Ovary (tissue), 9 donors: ENCODE results near the gene VPS4A. TPM values are rescaled to one million over a fixed set of nuclear protein-coding genes. Genes with fewer than 3 reads are reported as not detected.

Experiments used
- DNase-seq, 5 donors: peaks; one replicate each; pipeline ENCODE4 v3.0.0-alpha.2; 2019 to 2020
- H3K27ac ChIP-seq, 2 donors: fragments of 200-600 bp; one replicate each; pipeline versions ENCODE4 v1.5.1 to v1.8.0; 2019 to 2022
- H3K27me3 ChIP-seq: fragments of 200-600 bp; one replicate; pipeline ENCODE4 v1.8.0; 2022
- H3K36me3 ChIP-seq: fragments of 200-600 bp; sonication (generic); one replicate; pipeline ENCODE4 v1.5.1; 2019
- H3K4me1 ChIP-seq: one replicate; pipeline ENCODE4 v1.8.1; 2013; ENCODE audit warnings: mild to moderate bottlenecking, moderate library complexity; ENCODE audit not compliant: insufficient read depth
- H3K4me3 ChIP-seq: fragments of 200-600 bp; sonication (generic); one replicate; pipeline ENCODE4 v1.5.1; 2017
- H3K9me3 ChIP-seq, 2 donors: fragments of 200-600 bp in 1 of 2; sonication (generic) in 1 of 2; one replicate each; pipeline versions ENCODE4 v1.5.1 to v1.8.1; 2013 to 2019; ENCODE audit warnings: mild to moderate bottlenecking in 1 of 2, moderate library complexity in 1 of 2
- EP300 ChIP-seq: sonication (generic); formaldehyde crosslinking; IDR thresholded peaks from one replicate; pipeline ENCODE4 v1.6.1; 2017; ENCODE audit warnings: antibody characterized with exemption
- POLR2A ChIP-seq: fragments of 450-650 bp; IDR thresholded peaks from one replicate; pipeline ENCODE4 v1.6.1; 2017; ENCODE audit warnings: antibody characterized with exemption, mild to moderate bottlenecking, moderate library complexity
- WGBS, 3 donors: extraction: QIAGEN DNeasy Blood & Tissue Kit in 1 of 3; methylation state at CpG; one replicate each; pipeline versions ENCODE4 v1.1.5 to v1.1.7; 2013 to 2017; 5-methylcytosine and 5-hydroxymethylcytosine counted together
- intact Hi-C, 4 donors: fragments of 100-400 bp; cut with DNase I; formaldehyde crosslinking; loops; one replicate each; pipeline versions ENCODE4 v1.11.0 to v1.15.1; 2022 to 2023
- polyA plus RNA-seq, 2 donors: library from polyadenylated mRNA; stranded (reverse); fragments of 200-250 nt in 1 of 2; fragments of 350-450 nt in 1 of 2; fragmentation: Illumina TruSeq in 1 of 2; extraction: RNeasy Lipid Tissue Mini Kit (QIAGEN cat#74804) in 1 of 2; gene quantifications; one replicate each; pipeline ENCODE4 v1.2.3, GENCODE V29; 2013 to 2014
- total RNA-seq, 7 donors: library from RNA; depleted of rRNA in 2 of 7; stranded (reverse); fragments of >200 nt in 2 of 7; fragmentation: NEBNext Ultra II Directional in 3 of 7; extraction: Animal tissue kit (Norgen Biotek cat#: 25700) in 3 of 7; gene quantifications; one replicate each; pipeline versions ENCODE4 v1.1.0 to v1.2.4, GENCODE V29; 2016 to 2023
- TF ChIP-seq, protein P1 (sequence below), 3 donors: fragments of 450-650 bp in 2 of 3; fragments of 200-600 bp in 1 of 3; IDR thresholded peaks; one replicate each; pipeline versions ENCODE4 v1.5.1 to v1.8.0; 2016 to 2022; ENCODE audit warnings: antibody characterized with exemption in 3 of 3, mild to moderate bottlenecking in 1 of 3
- donor health status: DM: no; HTN: no; CAD: no; lungs with moderate emphysema.
- donor health status: DM: no; HTN: no; CAD: no.
- donor health status: Bipolar disorder and iron deficiency.
- donor health status: DM: yes; HTN: yes; CAD: no.
- donor health status: DM: no; HTN: no; CAD: no.
- donor health status: DM: yes; HTN: yes; CAD: no.

VPS4A gene
- total and polyA plus RNA-seq, 9 donors = 18.3 to 34.1 (median 29.1) TPM

DNA sequence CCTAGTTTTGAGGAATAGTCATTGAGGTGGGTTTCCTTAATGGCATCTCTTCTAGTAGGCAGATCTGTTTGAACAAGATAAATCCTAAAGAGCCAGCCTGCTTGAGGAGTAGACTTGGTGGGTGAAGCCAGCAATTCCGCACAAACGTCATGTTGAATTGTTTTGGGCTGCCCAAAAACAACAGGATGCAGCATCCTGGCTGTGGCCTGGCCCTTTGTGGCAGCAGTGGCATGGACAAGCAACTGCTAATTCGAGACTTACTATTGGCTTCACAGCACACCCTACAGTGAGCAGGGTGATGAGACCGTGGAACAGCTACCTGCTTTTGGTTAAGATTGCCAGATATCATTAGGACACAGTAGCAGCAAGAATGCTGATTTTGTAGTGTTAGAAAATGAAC, 9.3 kb upstream of the VPS4A start:
- no peak for TF ChIP-seq POLR2A
- no peak for TF ChIP-seq EP300
- TF ChIP-seq, protein P1, sequence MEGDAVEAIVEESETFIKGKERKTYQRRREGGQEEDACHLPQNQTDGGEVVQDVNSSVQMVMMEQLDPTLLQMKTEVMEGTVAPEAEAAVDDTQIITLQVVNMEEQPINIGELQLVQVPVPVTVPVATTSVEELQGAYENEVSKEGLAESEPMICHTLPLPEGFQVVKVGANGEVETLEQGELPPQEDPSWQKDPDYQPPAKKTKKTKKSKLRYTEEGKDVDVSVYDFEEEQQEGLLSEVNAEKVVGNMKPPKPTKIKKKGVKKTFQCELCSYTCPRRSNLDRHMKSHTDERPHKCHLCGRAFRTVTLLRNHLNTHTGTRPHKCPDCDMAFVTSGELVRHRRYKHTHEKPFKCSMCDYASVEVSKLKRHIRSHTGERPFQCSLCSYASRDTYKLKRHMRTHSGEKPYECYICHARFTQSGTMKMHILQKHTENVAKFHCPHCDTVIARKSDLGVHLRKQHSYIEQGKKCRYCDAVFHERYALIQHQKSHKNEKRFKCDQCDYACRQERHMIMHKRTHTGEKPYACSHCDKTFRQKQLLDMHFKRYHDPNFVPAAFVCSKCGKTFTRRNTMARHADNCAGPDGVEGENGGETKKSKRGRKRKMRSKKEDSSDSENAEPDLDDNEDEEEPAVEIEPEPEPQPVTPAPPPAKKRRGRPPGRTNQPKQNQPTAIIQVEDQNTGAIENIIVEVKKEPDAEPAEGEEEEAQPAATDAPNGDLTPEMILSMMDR (IDR thresholded peaks at IDR 0.05) = no peak
- Histone ChIP-seq H3K9me3 (no peaks in the 10 kb centered on the region), H3K27me3 (no peaks in the 10 kb centered on the region), H3K4me1 (no peaks in the 10 kb centered on the region), H3K36me3 (no peaks in the 10 kb centered on the region), H3K27ac (no peak overlapping the region), H3K4me3 (no peak overlapping the region)
- 83 to 95% (median 88%) methylated on average over 4 of the region's 4 CpGs for WGBS, 3 donors
- no peak for DNase-seq
- intact Hi-C loops = no loop called here

DNA sequence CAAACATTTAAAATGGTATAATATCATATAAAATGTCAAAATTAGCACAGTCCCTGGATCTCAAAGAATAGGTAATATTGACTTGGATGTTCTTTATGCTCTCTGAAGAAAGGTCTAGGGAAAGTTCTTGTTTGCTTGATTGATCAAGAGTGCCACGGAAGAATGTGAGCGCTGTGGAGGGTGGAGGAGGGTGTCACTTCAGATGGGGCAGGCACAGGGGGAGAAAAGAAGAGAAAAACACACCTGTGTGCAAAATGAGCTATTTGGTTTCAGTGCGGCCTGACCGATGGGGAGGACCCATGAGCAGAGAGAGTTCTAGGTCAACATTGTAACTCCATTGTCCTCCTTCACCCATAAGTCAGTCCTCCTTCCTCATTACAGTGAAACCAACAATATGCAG, 8.8 kb upstream of the VPS4A start:
- WGBS, 3 donors = 93 to 95% (median 95%) methylated on average over 4 of the region's 4 CpGs
- intact Hi-C loops = no loop called here
- no peaks in the 10 kb centered on the region for H3K4me1 ChIP-seq
- TF ChIP-seq EP300 (no peak), POLR2A (no peak)
- TF ChIP-seq, protein P1 (IDR thresholded peaks at IDR 0.05) = no peak
- H3K27ac ChIP-seq = no peak overlapping the region
- no peaks in the 10 kb centered on the region for H3K27me3 ChIP-seq
- H3K4me3 ChIP-seq = no peak overlapping the region
- no peaks in the 10 kb centered on the region for H3K9me3 ChIP-seq
- DNase-seq = no peak
- no peaks in the 10 kb centered on the region for H3K36me3 ChIP-seq

DNA sequence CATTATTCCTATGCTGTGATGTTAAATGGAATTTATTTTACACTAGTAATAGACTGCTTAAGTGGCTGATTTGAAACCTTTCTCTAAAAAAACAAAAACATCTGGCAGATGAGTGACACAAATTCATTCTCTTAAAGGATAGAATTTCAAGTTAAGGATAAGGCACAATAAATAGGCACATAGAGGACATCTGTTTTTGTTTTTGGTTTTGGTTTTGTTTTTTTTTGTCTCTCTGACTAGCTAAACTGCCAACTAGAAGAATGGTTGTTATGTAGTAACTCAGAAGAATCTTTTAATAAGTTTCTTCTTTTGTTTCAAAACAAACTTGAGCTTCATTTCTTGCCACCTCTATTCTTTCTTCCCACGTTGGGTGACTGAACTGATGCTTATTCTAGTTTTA, 5.1 kb upstream of the VPS4A start:
- no peaks in the 10 kb centered on the region for H3K4me1 ChIP-seq
- no peak overlapping the region for H3K4me3 ChIP-seq
- H3K27me3 ChIP-seq = no peaks in the 10 kb centered on the region
- no peaks in the 10 kb centered on the region for H3K9me3 ChIP-seq
- no peak for DNase-seq
- TF ChIP-seq, protein P1 (IDR thresholded peaks at IDR 0.05) = no peak
- H3K36me3 ChIP-seq = no peaks in the 10 kb centered on the region
- no peak overlapping the region for H3K27ac ChIP-seq
- 33 to 70% (median 57%) methylated on average over 1 of the region's 1 CpG for WGBS, 3 donors
- intact Hi-C loops = no loop called here

DNA sequence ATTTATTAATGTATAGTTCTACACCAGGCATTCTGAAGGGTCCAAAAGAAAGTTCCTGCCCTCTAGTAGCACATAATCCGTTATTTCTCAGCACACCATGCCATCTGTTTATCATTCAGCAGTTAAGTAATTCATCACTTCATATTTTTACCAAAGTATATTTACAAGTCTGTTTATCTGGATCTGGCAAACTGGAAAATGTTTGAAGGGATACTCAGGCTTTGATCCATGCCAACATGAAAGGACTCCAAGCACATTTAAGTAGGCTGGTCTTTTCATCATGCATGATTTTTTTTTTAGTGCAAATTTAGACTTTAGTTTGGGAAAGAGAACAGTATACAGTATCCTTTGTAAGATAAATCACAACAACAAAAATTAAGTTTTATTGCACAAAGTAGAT, 4.1 kb upstream of the VPS4A start:
- H3K4me3 ChIP-seq = no peak overlapping the region
- no peak for TF ChIP-seq EP300
- no peak for TF ChIP-seq POLR2A
- TF ChIP-seq, protein P1 (IDR thresholded peaks at IDR 0.05) = no peak

DNA sequence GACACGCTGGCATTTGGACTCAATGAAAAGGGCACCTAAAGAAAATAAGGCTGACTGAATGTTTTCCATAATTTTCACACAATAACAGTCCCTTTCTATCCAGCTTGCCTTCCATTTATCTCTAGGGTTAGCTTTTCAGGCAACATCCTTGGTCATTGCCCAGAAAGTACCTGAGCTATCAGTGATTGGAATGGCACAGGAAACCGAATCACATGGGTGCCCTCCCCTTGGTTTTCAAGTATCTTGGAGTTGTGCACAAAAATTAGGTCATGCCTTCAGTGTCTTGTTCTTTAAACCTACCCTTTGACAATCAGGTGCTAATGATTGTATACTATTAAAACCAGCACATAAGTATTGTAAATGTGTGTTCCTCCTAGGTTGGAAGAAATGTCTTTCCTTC, 3.3 kb upstream of the VPS4A start:
- 91 to 93% (median 92%) methylated on average over 2 of the region's 2 CpGs for WGBS, 3 donors
- Histone ChIP-seq H3K36me3 (no peaks in the 10 kb centered on the region), H3K27ac (no peak overlapping the region), H3K4me3 (no peak overlapping the region), H3K4me1 (peaks cover 2% of the 10 kb centered on the region), H3K27me3 (no peaks in the 10 kb centered on the region), H3K9me3 (no peaks in the 10 kb centered on the region)
- DNase-seq = no peak
- TF ChIP-seq POLR2A (no peak), EP300 (no peak)
- TF ChIP-seq, protein P1 (IDR thresholded peaks at IDR 0.05) = no peak
- intact Hi-C loops = no loop called here

More for the DNA sequence above, 4.1 kb upstream of the VPS4A start:
- intact Hi-C loops = no loop called here
- DNase-seq = no peak
- Histone ChIP-seq H3K36me3 (no peaks in the 10 kb centered on the region), H3K9me3 (no peaks in the 10 kb centered on the region), H3K4me1 (no peaks in the 10 kb centered on the region), H3K27me3 (no peaks in the 10 kb centered on the region), H3K27ac (no peak overlapping the region)
- WGBS, 3 donors = 78 to 90% (median 79%) methylated on average over 1 of the region's 1 CpG
